ENCODE measurements around the gene MPPED1.

Gene MPPED1

DNA sequence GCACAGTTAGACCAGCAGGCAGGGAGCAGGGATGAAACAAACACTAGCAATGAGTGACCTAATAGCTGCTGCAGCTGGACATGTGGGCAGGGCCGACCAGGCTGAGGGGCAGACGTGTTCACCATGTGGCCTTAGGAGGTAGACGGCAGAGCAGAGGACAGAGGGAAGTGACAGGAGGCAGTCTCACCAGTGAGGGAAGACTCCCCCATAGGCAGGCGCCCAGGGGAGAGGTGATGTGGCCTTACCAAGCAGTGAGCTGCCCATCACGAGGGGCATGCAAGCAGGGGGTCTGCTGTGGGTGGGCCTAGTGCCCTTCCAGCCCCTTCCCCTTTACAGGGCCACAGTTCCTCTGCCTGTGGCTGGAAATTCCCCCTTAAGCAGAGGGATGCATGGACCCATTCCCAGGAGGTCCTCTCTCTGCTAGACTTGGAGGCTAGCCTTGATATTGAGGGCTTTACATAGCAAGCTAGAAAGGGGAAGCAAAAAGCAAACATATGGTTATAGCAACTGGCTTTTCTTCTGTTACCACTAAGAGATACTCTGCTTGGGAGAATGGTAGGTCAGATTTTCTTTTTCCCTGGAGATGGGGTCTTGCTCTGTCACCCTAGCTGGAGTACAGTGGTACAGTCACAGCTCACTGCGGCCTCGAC lies 67.6 kb downstream of the MPPED1 start:
- no peak for DNase-seq

DNA sequence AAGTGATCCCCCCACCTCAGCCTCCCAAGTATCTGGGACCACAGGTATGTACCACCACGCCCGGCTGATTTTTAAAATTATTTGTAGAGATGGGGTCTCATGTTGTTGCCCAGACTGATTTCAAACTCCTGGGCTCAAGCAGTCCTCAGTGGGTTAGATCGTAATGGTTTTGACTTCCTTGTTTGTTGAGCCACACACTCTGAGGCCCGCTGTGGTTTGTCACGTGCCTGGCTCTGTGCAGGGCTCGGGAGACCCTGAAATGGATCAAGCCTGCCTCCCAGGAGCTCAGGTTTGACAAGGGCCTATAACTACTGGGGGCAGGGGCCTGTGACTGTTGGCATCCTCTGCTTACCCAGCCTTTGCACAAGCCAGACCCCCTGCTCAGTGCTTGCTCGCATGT lies 68.1 kb downstream of the MPPED1 start:
- no peak for DNase-seq

DNA sequence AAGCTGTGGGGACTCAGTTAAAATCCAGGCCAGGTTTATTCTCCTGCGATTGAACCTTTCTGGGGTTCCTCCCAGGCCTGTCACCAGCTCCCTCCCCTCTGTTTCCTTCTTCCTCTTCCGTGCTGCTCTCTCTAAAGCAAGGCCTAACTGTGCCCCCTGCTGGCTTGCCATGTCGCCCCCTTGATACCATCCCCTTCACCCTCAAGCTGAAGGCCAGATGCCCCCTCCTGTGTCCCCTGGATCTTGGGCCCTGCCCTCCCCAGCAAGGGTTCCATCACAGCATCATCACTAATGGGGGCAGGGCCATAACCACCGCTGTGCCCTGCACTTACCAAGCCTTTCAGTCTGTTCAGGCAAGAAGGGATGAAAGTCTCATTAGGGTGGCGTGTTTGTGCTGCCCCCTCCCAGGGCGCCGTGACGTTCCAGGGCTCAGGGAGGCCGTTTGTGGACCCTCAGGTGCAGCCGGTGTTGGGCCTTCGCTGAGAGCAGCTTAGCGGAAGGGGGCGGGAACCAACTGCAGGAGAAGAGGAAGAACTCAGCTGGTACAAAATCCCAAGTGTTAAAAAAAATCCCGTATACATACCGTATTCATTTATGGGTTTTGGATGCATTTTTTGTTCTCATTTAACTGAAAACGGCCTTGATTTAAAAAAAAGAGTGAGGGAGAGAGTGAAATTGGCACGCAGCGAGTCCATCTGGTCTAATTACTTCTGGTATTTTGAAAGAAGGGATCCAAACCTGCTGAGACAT lies 69.9 kb downstream of the MPPED1 start:
- DNase-seq, result peak; percentile 27

DNA sequence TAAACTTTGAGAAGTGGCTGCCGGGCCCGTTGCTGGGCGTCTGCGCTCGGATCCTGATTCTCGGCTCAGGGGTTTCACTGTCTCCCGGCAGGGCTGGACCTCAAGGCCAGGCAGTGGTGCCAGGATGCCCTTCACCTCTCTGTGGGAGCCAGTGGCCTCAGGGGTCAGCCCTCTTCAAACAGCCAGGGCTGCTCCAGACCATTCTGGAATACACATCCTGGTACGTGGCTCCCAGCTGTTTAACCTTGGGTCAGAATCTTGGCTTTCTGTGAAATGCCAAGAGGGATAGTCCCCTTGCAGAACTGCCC lies 70.5 kb downstream of the MPPED1 start:
- no peak for DNase-seq

DNA sequence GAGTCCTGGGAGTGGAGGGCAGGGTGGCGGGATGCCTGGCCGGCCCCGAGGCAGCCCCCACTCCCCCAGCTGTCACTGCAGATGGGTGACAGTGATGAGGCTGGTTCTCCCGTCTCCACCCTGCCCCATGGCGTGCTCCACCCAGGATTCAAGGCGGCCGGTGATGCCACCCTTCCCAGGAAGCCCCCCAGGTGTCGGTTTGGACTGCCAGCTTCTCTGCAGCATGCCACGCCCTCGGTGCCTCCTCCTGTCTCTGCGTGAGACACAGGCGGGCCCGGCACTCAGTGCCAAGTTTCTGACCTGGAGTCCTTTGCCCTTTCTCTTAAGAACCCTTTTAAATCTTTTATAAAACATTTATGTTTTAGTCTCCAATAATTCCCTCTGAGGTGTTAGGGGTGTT lies 71.5 kb downstream of the MPPED1 start:
- DNase-seq, result no peak

DNA sequence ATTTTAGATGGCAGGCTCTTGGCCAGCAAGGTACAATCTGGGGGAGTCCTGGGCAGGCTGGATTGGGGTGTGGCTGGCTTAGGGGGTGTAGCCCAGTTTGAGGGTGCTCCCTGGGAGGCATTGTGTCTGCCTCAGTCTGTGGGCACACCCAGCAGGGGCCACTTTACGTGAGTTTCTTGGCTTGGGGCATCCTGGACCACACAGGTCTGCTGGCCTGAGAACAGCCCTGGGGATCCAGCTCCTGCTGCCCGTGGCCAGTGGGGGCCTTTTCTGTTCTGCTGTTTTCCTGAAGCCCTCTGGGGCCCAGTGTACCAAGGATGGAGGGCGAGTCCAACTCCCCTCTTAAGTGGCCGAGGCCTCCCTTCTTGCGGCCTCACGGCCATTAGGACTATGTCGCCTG lies 71.9 kb downstream of the MPPED1 start:
- DNase-seq, result no peak

DNA sequence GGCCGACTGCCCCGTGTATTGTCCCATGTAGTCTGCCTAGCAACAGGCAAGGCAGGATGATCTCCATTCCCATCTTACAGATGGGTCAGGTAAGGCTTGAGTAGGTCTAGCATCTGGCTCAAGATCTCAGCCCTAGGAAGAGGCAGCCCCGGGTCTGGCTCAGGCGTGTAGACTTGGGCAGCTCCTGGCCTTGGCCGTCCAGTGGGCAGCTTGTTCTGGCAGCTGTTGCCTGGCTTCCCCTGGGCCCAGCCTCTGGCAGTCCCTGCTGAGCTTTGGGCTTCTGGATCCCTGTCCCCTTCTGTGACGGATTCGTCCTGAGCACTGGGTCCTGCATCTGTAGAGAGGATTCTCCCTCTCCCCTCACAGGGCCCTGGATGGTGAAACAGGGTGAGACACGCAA lies 72.4 kb downstream of the MPPED1 start:
- DNase-seq, result no peak

DNA sequence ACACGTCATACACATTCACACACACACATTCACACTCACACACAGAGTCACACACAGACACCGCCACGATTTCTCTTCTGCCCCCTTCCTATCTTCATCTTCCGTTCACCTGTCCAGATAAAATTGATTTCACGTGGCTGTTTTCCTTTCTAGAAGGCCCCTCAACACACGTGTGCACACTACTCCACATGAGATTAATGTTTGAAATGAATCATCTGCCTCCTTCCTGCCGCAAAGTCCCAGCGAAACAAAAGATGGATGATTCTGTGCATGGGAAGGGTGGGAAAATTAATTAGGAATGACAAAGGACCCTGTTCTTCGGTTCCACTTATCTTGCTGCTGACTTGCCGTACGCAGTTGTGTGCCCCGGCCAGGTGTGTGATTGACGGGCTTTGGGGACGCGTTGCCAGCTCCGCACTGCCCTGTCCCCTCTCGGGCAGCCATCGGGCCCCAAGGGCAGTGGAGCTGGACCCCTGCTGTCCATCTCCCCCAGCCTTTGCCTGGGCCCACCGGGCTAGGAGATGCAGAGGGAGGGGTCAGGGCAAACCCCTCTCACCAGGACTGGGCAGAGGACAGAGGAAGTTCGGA lies 73.8 kb downstream of the MPPED1 start:
- no peak for DNase-seq

DNA sequence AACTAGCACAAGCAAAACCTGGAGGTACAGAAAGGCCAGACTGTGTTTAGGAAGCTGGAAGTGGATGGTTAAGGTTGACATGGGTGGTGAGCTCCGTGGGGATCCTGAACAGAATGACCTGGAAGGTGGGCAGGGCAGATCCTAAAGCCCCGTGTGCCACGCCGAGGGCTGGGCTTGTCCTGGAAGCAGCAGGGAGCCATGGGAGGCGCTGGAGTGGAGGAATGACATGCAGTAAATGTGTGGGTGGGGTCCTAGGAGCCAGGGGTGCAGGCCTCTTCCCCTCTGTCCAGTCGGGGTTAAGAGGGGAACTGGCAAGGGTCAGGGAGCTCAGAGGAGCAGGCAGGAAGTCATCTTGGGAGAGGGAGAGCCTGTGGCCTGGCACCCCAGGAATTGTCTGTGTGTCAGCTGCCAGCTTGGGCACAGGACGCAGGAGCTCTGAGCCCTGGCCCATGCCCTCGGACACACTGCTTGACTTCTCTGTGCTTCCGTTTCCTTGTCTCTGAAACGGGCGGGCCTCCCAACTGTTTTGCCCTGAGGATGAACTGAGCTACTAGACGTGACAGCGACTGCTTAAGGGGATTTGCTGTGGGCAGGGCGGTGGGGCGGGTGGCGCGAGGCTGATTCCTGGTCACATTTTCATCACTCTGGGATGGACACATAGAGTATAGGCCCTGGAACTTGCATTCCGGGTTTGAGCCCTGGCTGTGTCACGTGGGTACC lies 75.7 kb downstream of the MPPED1 start:
- no peak for DNase-seq

DNA sequence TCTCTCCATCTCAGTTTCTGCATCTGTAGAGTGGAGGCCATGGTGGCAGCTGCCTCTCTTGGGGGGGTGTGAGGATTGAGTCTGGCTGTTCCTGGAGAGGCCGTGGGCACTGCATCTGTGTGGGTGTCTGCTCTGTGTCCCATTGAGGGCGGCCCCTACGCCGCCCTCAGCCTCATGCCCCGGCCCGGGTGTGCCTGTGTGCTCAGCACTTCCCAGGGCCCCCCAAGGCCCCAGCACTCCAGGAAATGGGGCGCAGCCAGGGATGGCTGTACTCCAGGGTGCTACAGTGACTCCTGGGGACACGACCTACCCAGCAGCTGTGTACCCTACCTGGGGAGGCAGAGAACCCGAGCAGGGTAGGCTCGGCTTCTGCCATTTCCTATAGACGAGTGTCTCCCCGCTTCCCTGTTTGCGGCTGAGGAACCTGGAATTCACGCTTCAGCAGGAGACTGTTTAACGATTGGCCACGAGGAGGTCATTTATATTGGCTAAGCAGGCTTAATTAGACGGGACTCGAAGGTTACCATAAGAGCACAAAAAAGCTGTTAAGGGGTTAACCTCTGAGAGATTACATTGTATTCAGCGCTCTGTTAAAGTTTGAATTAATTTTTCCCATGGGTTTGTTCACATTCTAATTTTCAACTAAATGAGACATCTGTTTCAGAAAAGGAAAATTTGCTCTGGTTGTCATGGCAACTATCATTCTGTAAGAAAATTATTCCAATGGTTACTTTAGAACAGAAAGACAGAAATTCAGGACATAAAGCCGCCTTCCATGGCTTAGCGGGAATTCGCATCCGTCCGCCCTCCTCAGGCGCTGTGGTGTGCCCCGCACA lies 76.4 kb downstream of the MPPED1 start:
- DNase-seq, result no peak

DNA sequence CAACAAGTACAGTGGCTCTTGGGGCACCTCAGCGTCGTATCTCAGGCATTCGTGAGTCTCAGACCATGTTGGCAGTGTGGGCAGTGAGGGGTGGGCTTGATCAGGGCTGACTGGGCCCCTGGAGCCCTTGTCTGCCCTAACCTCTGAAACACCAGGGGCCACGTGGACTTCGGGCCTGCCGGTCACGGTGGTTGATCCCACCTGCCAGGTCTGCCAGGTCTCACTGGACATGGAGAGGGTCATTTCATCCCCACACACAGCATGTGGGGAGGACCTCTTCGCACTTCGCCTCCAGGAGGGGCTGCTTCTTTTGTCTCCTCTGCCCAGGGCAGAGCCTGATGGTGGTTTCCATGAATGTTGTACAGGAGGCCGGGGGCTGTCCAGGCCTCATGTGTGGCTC lies 77.1 kb downstream of the MPPED1 start:
- DNase-seq, result no peak

DNA sequence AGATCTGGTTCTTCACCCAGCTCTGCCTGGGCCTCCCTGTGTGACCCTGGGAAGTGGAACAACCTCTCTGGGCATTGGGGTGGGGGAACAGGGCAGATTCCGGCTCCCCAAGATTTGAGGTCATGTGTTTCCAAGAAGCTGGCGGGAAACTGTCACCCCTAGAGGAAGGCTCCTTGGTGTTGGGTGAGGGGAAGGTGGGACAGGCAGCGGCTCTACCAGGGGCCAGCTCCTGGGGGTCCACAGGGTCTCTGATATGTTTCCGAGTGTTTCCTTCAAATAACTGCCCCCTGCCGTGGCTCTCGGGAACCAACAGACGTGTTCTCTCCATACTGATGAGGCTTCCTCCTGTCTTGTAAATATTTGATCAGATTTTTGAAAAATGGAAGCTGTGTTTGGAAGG lies 78.5 kb downstream of the MPPED1 start:
- no peak for DNase-seq

DNA sequence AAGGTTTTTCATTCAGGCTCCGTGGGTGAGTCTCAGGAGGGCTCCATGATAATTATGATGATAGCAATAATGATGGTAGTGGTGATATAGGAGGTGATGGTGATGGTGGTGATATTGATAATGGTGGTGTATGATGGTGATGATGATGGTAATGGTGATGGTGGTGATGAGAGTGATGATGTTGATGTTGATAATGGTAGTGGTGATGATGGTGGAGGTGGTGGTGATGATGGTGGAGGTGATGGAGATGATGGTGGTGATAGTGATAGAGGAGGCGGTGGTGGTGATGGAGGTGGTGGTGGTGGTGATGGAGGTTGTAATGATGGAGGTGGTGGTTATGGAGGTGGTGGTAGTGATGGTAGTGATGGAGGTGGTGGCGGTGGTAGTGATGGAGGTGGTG lies 79.4 kb downstream of the MPPED1 start:
- DNase-seq, result no peak

DNA sequence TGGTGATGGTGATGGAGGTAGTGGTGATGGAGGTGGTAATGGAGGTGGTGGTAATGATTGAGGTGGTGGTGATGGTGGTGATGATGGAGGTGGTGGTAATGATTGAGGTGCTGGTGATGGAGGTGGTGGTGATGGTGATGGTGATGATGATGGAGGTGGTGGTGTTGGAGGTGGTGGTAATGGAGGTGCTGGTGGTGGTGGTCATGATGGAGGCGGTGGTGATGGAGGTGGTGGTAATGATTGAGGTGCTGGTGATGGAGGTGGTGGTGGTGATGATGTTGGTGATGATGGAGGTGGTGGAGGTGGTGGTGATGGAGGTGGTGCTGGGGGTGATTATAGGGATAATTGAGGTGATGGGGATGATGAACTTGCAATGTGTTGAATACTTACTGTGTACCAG lies 79.9 kb downstream of the MPPED1 start:
- DNase-seq, result no peak

DNA sequence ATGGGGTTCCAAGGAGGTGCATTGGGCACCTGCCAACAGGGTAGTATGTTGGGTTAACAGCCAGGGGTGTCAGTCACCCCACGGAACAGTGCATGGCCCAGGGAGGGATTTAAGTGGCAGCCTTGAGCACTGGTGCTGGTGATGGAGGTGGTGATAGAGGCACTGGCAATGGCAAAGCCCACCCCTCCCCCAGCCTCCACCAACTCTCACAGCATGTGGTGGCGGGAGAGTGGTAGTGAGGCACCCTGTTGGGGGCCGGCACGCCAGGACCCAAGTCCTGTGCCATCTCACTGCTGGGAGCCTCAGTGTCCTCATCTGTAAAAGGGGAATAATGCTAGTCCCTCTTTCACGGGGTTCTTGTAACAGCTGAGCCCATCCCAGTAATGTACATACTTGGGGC lies 81.5 kb downstream of the MPPED1 start:
- DNase-seq, result no peak

DNA sequence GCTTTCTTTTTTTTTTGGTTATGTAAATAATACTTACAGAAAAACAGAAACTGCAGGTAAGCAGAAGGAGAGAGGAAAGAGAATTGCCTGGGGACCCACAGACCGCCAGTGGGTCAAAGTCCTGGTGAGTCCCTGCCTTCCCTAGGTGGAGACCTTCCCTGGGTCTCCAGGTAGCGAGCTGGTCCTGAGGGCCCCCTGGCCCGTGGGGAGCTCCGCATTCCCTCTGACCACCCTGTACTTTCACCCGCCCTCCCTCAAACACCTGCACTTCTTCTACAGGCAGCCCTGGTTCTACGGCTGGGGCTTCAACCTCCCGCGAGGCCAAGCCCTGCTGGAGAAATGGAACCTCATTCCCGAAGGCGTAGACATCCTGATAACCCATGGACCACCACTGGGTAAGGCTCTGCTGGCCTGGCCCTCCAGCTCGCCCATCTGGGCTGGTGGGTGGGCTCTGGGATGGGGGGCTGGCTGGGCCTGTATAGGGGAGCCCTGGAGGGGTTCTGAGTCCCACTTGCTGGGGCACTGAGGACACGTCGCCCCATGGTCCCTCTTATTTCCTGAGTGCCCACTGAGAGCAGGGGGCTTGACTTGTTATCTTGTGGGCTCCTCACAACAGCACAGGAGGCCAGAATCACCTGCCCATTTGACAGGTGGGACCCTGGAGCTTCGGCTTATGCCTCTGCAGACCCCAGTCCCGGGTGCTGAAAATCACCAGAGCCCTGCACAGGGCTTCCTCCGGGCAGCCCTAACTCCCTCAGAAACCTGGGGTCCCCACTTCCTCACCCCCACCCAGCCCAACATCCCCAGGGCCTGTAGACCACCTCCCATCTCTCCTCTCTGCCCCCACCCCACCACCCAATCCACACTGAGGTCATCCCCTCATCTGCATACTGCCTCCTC lies 86.4 kb downstream of the MPPED1 start:
- DNase-seq, result no peak

DNA sequence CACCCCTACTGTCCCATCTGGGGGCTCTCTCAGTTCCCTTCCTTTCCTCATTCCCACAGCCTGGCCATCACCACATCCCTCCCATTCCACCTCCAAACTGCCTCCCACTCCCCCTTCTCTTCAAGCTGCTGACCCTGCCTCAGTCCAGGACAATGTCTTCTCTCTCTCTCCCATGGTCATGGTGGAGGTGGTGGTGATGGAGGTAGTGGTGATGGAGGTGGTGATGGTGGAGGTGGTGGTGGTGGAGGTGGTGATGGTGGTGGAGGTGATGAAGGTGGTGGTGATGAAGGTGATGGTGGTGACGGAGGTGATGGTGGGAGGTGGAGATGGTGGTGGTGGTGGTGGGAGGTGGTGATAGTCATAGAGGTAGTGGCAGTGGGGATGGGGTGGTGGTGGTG lies 87.0 kb downstream of the MPPED1 start:
- no peak for DNase-seq

DNA sequence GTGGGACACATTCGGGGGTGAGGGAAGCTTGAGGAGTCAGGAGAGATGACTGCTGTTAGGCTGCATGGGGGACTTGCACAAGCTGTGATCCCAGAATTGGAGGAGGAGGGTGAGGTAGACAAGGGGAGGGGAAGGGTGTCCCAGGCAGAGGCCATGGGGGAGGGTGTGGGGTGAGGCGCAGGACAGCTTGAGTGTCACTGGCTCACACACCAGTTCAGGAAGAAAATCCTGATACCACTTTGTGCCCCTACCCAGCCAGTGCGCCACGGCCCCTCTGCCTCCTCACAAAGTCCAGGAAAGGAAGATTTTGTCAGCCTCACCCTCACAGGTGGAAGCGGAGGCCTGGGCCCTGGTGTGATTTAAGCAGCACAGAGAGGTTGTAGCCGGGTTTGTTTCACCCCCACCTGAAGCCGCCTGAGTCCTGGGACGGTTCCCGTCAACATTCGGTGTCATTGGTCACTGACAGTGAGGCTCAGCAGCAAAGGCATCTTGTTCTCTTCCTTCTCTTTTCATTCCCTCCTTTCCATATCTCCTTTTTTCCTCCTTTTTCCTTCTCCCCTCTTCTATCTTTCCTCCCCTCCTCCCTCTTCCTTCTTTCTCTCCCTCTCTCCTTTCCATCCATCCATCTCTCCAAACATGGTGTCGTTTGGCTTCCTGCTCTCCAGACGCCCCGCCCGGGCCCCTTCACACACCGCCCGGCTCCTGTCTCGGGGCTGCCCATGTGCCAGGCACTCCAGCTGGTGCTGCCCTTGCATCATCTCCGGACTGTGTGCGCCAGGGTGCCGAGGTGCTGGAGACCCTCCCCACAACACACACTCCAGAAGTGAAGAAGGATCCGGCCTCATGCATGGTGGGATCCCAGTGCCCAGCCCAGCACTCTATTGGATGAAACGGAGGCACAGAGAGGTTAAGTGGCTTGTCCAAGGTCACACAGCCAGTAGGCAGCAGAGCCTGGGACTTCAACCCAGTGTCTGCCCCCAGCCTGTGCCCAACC lies 89.3 kb downstream of the MPPED1 start:
- no peak for DNase-seq

DNA sequence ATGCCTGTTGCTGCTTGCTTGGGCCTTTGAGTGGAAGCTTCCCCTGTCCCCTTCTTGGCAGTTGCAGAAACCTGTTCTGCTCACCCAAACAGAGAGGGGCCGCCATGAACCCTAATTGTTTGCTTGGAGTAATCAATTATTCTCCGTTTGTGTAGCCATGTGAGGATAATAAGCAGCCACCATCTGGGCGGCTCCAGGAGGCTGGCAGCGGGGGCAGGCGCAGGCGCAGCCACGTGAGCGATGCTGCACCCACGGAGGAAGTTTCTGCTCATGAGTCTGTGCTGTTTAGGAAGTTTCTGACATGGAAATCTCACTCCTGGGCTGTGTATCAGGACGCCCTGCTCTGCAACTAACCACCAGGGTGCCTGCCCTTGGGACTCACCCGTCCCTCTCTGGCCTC lies 90.1 kb downstream of the MPPED1 start:
- DNase-seq, result no peak

DNA sequence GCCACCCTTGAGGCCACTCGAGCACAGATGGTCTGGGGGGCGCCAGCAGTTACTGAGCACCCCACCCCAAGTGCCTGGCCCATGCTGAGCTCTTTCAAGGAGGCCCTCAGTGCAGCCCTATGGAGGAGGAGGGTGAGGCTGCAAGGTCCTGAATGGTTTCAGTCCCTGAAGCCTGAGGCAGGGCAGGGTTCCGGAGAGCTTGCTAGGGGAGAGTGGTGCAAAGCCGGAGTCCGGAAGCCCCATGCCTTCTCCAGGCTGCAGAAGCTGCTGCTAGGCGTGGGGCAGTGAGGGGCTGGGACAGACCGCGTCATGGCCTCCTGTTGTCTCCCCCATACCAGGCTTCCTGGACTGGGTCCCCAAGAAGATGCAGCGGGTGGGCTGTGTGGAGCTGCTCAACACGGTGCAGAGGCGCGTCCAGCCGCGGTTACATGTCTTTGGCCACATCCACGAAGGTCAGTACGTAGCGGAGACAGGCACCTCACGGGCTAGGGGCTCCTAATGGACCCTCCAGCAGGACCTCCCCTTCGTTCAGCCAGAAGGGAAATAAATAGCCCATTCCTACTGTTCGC lies 90.6 kb downstream of the MPPED1 start:
- no peak for DNase-seq
